Endothelial cell (in vitro differentiated cells): ENCODE results near the gene UTRN. TPM values are rescaled to one million over a fixed set of nuclear protein-coding genes. Genes with fewer than 3 reads are reported as not detected.

Experiments
- DNase-seq: peaks from one replicate; pipeline ENCODE4 v3.0.0; 2021; ENCODE audit warnings: low spot score
- H3K27ac Mint-ChIP-seq: one replicate; pipeline ENCODE4 v1.8.0; 2021; ENCODE audit warnings: mixed read lengths, inconsistent platforms; ENCODE audit not compliant: unreplicated experiment
- H3K27me3 Mint-ChIP-seq: one replicate; pipeline ENCODE4 v1.8.0; 2021; ENCODE audit warnings: mild to moderate bottlenecking, moderate library complexity, mixed read lengths, inconsistent platforms; ENCODE audit not compliant: unreplicated experiment
- H3K36me3 Mint-ChIP-seq: one replicate; pipeline ENCODE4 v1.8.0; 2021; ENCODE audit warnings: mild to moderate bottlenecking, low read depth, mixed read lengths, inconsistent platforms; ENCODE audit not compliant: unreplicated experiment
- H3K4me1 Mint-ChIP-seq: one replicate; pipeline ENCODE4 v1.8.0; 2021; ENCODE audit warnings: mild to moderate bottlenecking, mixed read lengths, inconsistent platforms; ENCODE audit not compliant: unreplicated experiment
- H3K4me3 Mint-ChIP-seq: one replicate; pipeline ENCODE4 v1.8.0; 2021; ENCODE audit warnings: mild to moderate bottlenecking, mixed read lengths, inconsistent platforms; ENCODE audit not compliant: unreplicated experiment
- H3K9me3 Mint-ChIP-seq: one replicate; pipeline ENCODE4 v1.8.0; 2021; ENCODE audit warnings: mixed read lengths, inconsistent platforms; ENCODE audit not compliant: unreplicated experiment
- CTCF ChIP-seq: fragments of 200-600 bp; sonication (generic); IDR thresholded peaks from one replicate; pipeline ENCODE4 v1.5.0; 2021; ENCODE audit warnings: antibody characterized with exemption; ENCODE audit not compliant: unreplicated experiment
- total RNA-seq: library from RNA; stranded (reverse); fragmentation: NEBNext Ultra II Directional; extraction: Animal tissue kit (Norgen Biotek cat#: 25700); gene quantifications from one replicate; pipeline ENCODE4 v1.2.1, GENCODE V29; 2021; ENCODE audit not compliant: unreplicated experiment

The UTRN gene
- total RNA-seq, 1 donor from 2014 or later: 164 TPM

GRCh38 chr6:144302701-144303372 lies 17.7 kb downstream of the UTRN start:
- no peak overlapping the region for H3K27ac Mint-ChIP-seq
- no peaks in the 10 kb centered on the region for H3K27me3 Mint-ChIP-seq
- H3K4me1 Mint-ChIP-seq: peaks cover 8% of the 10 kb centered on the region
- no peak for DNase-seq
- H3K4me3 Mint-ChIP-seq: no peak overlapping the region
- no peaks in the 10 kb centered on the region for H3K9me3 Mint-ChIP-seq
- peaks cover 4% of the 10 kb centered on the region for H3K36me3 Mint-ChIP-seq
- TF ChIP-seq CTCF: no peak

- H3K27ac Mint-ChIP-seq: no peak overlapping the region
Observed at GRCh38 chr6:144304223-144304848, 19.2 kb downstream of the UTRN start.

GRCh38 chr6:144305567-144305966 lies 20.4 kb downstream of the UTRN start:
- Mint-ChIP-seq H3K27me3 (no peaks in the 10 kb centered on the region), H3K4me1 (peaks cover 3% of the 10 kb centered on the region), H3K4me3 (no peak overlapping the region), H3K27ac (no peak overlapping the region), H3K36me3 (peaks cover 19% of the 10 kb centered on the region), H3K9me3 (no peaks in the 10 kb centered on the region)
- no peak for DNase-seq
- TF ChIP-seq CTCF: no peak

More at GRCh38 chr6:144304223-144304848, 19.2 kb downstream of the UTRN start:
- no peak for DNase-seq
- Mint-ChIP-seq H3K4me3 (no peak overlapping the region), H3K27me3 (no peaks in the 10 kb centered on the region), H3K36me3 (peaks cover 13% of the 10 kb centered on the region), H3K4me1 (peaks cover 3% of the 10 kb centered on the region), H3K9me3 (no peaks in the 10 kb centered on the region)
- TF ChIP-seq CTCF: no peak

GRCh38 chr6:144305985-144306384 lies 20.9 kb downstream of the UTRN start:
- Mint-ChIP-seq H3K27me3 (no peaks in the 10 kb centered on the region), H3K36me3 (peaks cover 19% of the 10 kb centered on the region), H3K4me3 (no peak overlapping the region), H3K27ac (no peak overlapping the region), H3K9me3 (no peaks in the 10 kb centered on the region), H3K4me1 (peaks cover 3% of the 10 kb centered on the region)
- no peak for DNase-seq
- no peak for TF ChIP-seq CTCF

- peak overlapping the region; percentile 1 for H3K4me3 Mint-ChIP-seq
- H3K4me1 Mint-ChIP-seq: peaks cover 3% of the 10 kb centered on the region
- H3K27me3 Mint-ChIP-seq: no peaks in the 10 kb centered on the region
- no peak overlapping the region for H3K27ac Mint-ChIP-seq
- no peak for TF ChIP-seq CTCF
- H3K36me3 Mint-ChIP-seq: peaks cover 16% of the 10 kb centered on the region
- no peak for DNase-seq
- H3K9me3 Mint-ChIP-seq: no peaks in the 10 kb centered on the region
Observed at GRCh38 chr6:144307880-144308279, 22.7 kb downstream of the UTRN start.
